ENCODE results near the gene RAB26.

Gene RAB26

DNA sequence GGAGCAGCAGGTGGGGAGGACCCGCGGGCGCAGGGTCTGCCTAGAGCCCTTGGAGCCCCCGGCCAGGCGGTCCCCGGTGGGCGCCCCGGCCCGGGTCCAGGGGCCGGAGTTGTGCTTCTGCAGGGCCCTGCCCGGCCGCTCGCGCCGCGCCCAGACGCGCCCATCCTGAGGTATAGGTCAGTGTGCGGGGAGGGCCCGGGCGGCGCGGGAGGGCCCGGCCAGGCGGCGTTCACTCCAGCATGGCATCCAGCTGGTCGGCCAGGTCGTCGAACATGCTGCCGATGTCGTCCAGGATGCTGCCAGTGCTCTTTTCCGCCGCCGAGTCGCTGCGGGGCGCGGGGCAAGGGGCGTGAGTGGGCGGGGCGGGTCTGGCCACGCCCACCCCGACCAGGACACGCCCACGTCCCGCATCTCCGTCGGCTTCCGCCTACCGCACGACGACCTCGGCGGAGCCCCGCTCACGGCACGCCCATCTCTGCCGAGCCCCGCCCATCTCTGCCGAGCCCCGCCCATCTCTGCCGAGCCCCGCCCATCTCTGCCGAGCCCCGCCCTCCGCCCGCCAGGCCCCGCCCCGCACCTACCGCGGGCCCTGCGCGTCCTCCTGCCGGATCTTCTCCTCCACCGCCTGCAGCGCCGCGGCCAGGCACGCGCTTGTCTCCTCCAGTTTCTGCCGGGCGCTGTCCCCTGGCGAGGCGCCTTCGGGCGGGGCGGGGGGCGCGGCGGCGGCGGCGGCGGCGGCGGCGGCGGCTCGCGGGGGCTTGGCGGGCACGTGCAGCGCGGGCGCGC is 30.1 kb downstream of the RAB26 start:
- Histone ChIP-seq H3K27me3 (ENCODE audit: control insufficient read depth, insufficient read depth, low read length) (no peaks in the 10 kb centered on the region), H3K9ac (no peak overlapping the region), H3K9me3 (ENCODE audit: control insufficient read depth, low read length) (no peaks in the 10 kb centered on the region), H3K4me2 (ENCODE audit: low read length) (no peak overlapping the region), H3K79me2 (no peaks in the 10 kb centered on the region), H2AFZ (no peak overlapping the region), H3K4me1 (no peaks in the 10 kb centered on the region), H3K4me3 (ENCODE audit: low read depth, low read length) (no peak overlapping the region), H3K36me3 (ENCODE audit: control insufficient read depth, insufficient read depth, low read length) (no peaks in the 10 kb centered on the region), H3K27ac (no peak overlapping the region)
- TF ChIP-seq, protein P1, sequence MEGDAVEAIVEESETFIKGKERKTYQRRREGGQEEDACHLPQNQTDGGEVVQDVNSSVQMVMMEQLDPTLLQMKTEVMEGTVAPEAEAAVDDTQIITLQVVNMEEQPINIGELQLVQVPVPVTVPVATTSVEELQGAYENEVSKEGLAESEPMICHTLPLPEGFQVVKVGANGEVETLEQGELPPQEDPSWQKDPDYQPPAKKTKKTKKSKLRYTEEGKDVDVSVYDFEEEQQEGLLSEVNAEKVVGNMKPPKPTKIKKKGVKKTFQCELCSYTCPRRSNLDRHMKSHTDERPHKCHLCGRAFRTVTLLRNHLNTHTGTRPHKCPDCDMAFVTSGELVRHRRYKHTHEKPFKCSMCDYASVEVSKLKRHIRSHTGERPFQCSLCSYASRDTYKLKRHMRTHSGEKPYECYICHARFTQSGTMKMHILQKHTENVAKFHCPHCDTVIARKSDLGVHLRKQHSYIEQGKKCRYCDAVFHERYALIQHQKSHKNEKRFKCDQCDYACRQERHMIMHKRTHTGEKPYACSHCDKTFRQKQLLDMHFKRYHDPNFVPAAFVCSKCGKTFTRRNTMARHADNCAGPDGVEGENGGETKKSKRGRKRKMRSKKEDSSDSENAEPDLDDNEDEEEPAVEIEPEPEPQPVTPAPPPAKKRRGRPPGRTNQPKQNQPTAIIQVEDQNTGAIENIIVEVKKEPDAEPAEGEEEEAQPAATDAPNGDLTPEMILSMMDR (IDR thresholded peaks at IDR 0.05), result no peak

DNA sequence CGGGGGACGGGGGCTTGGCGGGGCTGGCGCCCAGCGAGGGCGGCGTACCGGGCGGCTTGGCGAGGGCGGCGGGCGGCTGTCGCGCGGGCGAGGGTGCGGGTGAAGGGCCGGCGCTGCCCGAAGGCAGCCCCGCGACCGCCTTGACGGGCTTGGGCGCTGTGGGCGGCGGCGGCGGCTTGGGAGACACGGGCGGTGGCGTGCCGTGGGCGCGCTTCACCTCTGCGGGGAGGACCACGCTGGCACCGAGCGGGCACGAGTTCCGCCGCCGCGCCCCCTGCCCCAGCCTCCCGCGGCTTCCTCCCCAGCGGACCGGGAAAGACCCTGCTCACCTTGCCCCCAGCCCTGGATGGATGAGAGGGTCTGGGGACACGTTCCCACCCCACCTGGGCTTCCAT is 30.7 kb downstream of the RAB26 start:
- Histone ChIP-seq H3K9ac (no peak overlapping the region), H2AFZ (no peak overlapping the region), H3K27me3 (ENCODE audit: control insufficient read depth, insufficient read depth, low read length) (no peaks in the 10 kb centered on the region), H3K79me2 (no peaks in the 10 kb centered on the region), H3K4me2 (ENCODE audit: low read length) (no peak overlapping the region), H3K36me3 (ENCODE audit: control insufficient read depth, insufficient read depth, low read length) (no peaks in the 10 kb centered on the region), H3K4me1 (no peaks in the 10 kb centered on the region), H3K9me3 (ENCODE audit: control insufficient read depth, low read length) (no peaks in the 10 kb centered on the region), H3K4me3 (ENCODE audit: low read depth, low read length) (no peak overlapping the region), H3K27ac (no peak overlapping the region)
- TF ChIP-seq, protein P1 (IDR thresholded peaks at IDR 0.05), result no peak

DNA sequence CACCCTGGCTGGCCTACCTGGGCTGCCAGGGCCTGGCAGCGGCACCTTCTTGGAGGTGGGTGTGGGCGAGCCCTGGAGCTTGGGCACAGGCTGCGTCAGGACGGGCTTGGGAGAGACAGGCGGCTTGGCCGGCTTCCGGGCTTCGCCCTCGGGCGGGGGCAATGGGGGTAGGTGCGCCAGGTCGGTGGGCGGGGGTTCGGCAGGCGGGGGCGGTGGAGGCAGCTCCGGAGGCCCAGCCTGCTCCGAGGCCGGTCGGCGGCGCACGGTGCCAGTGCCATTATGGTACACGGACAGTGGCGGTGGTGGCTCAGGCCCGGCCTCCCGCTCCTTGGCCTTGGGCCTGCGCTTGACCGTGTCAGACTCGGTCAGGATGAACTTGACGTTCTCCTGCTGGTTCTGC is 31.2 kb downstream of the RAB26 start:
- no peak overlapping the region for H2AFZ ChIP-seq
- H3K9me3 ChIP-seq (ENCODE audit: control insufficient read depth, low read length), result no peaks in the 10 kb centered on the region
- H3K27ac ChIP-seq, result no peak overlapping the region
- no peak overlapping the region for H3K4me3 ChIP-seq (ENCODE audit: low read depth, low read length)
- no peaks in the 10 kb centered on the region for H3K79me2 ChIP-seq
- no peaks in the 10 kb centered on the region for H3K4me1 ChIP-seq
- no peak overlapping the region for H3K9ac ChIP-seq
- H3K4me2 ChIP-seq (ENCODE audit: low read length), result no peak overlapping the region
- H3K36me3 ChIP-seq (ENCODE audit: control insufficient read depth, insufficient read depth, low read length), result no peaks in the 10 kb centered on the region
- H3K27me3 ChIP-seq (ENCODE audit: control insufficient read depth, insufficient read depth, low read length), result no peaks in the 10 kb centered on the region
- TF ChIP-seq, protein P1 (IDR thresholded peaks at IDR 0.05), result no peak

DNA sequence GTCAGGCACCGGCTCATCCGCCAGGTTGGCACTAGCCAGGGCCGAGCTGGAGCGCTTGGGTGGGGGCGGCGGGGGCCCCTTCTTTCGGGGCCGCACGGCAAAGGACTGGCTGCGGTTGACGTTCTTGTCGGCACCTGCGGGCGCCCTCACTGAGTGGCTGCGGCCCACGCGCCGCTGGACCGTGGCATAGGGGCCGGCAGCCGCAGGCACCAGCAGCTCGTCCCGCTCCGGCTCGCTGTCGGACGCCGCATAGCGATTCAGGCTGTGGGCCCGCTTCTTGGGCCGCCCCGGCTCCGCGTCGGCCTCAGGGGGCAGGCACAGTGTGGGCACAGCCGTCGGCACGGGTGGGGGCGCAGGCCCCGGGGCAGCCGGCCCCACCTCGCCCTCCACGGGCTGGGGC is 32.0 kb downstream of the RAB26 start:
- Histone ChIP-seq H2AFZ (no peak overlapping the region), H3K79me2 (no peaks in the 10 kb centered on the region), H3K36me3 (ENCODE audit: control insufficient read depth, insufficient read depth, low read length) (no peaks in the 10 kb centered on the region), H3K27me3 (ENCODE audit: control insufficient read depth, insufficient read depth, low read length) (no peaks in the 10 kb centered on the region), H3K27ac (no peak overlapping the region), H3K4me1 (no peaks in the 10 kb centered on the region), H3K9ac (no peak overlapping the region), H3K9me3 (ENCODE audit: control insufficient read depth, low read length) (no peaks in the 10 kb centered on the region), H3K4me3 (ENCODE audit: low read depth, low read length) (no peak overlapping the region), H3K4me2 (ENCODE audit: low read length) (no peak overlapping the region)
- TF ChIP-seq, protein P1 (IDR thresholded peaks at IDR 0.05), result no peak

All from parathyroid adenoma (tissue), 2 donors.